Parathyroid adenoma (tissue), 2 donors: ENCODE measurements around the gene GRAMD1A.
"Not testable (repeated sequence)": the region's sequence is repeated elsewhere in the genome, so short reads cannot be mapped to it uniquely, and the experiment has no call there.

Source experiments
- H2AFZ ChIP-seq: fragments of 300-600 bp; sonication (generic); one replicate; pipeline ENCODE4 v1.7.0; 2017; ENCODE audit warnings: antibody characterized with exemption, mild to moderate bottlenecking
- H3K27ac ChIP-seq: fragments of 300-600 bp; sonication (generic); one replicate; pipeline ENCODE4 v1.7.0; 2017
- H3K27me3 ChIP-seq: fragments of 300-600 bp; sonication (generic); one replicate; pipeline ENCODE4 v1.7.0; 2017; ENCODE audit warnings: low read length; ENCODE audit not compliant: control insufficient read depth, insufficient read depth
- H3K36me3 ChIP-seq: fragments of 300-600 bp; sonication (generic); one replicate; pipeline ENCODE4 v1.7.0; 2017; ENCODE audit warnings: low read length; ENCODE audit not compliant: control insufficient read depth, insufficient read depth
- H3K4me1 ChIP-seq: fragments of 300-600 bp; sonication (generic); one replicate; pipeline ENCODE4 v1.7.0; 2017; ENCODE audit warnings: control low read depth
- H3K4me2 ChIP-seq: fragments of 300-600 bp; sonication (generic); one replicate; pipeline ENCODE4 v1.7.0; 2017; ENCODE audit warnings: low read length
- H3K4me3 ChIP-seq: fragments of 300-600 bp; sonication (generic); one replicate; pipeline ENCODE4 v1.7.0; 2017; ENCODE audit warnings: low read depth, low read length
- H3K79me2 ChIP-seq: fragments of 300-600 bp; sonication (generic); one replicate; pipeline ENCODE4 v1.7.0; 2017; ENCODE audit warnings: control low read depth
- H3K9ac ChIP-seq: fragments of 300-600 bp; sonication (generic); one replicate; pipeline ENCODE4 v1.7.0; 2017; ENCODE audit warnings: mild to moderate bottlenecking
- H3K9me3 ChIP-seq: fragments of 300-600 bp; sonication (generic); one replicate; pipeline ENCODE4 v1.7.0; 2017; ENCODE audit warnings: low read length; ENCODE audit not compliant: control insufficient read depth
- CTCF ChIP-seq: fragments of 300-600 bp; sonication (generic); IDR thresholded peaks from one replicate; pipeline ENCODE4 v1.7.0; 2017; ENCODE audit warnings: antibody characterized with exemption, mild to moderate bottlenecking
- donor health status: primary hyperparathyroidism.

The GRAMD1A gene

DNA sequence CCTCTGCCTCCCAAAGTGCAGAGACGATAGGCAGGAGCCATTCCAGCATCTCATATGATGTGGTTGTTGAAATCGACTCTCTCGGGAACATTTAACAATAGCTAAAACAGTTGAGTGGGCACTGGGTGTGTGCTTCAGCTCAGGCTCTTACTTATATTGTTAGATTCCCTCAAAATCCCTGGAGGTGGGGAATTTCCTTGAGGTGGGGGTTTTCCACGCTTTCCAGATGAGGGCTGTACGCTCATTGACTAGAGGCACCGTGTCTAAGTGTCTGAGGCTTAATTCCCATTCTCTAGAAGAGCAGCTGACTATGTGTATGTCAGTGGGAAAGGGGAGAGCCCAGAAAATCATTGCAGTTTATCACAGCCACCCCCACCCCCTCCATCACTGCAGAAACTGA lies 10.8 kb upstream of the GRAMD1A start:
- TF ChIP-seq CTCF: no peak
- no peak overlapping the region for H2AFZ ChIP-seq
- H3K9ac ChIP-seq: no peak overlapping the region

DNA sequence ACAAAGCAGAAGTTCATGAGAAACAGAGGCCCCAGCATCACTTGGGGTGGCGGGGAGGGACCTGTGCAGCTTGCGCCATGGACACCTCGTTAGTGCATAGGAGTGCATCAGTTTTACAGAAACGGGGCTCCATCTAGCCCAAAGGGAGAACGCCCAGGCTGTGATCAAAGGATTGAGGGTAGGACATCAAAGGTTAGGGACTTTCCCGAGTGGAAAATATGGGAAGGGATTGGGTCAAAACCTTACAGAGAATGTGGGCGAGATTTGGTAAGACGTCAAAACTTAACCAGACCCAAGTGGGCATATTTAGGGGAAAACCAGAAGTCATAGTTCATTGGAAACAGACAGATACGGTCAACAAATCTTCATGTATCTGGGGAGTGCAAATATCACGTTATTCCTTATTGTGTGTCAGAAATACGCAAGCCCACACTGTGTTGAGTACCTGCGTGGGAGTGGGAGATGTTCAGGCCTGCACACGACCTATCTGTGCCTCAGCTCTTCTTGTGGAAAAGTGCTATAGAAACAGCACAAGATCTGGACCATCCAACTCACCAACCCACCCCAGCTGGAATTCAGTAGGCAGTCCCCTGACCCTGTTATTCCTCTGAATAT lies 9.4 kb upstream of the GRAMD1A start:
- Histone ChIP-seq H3K27me3 (no peaks in the 10 kb centered on the region), H3K27ac (no peak overlapping the region), H3K4me1 (no peaks in the 10 kb centered on the region), H3K9me3 (no peaks in the 10 kb centered on the region), H3K36me3 (no peaks in the 10 kb centered on the region), H3K79me2 (no peaks in the 10 kb centered on the region), H3K9ac (no peak overlapping the region), H3K4me2 (no peak overlapping the region), H3K4me3 (no peak overlapping the region), H2AFZ (no peak overlapping the region)
- TF ChIP-seq CTCF: no peak

More for the DNA sequence above, 10.8 kb upstream of the GRAMD1A start:
- H3K4me2 ChIP-seq: no peak overlapping the region
- no peaks in the 10 kb centered on the region for H3K36me3 ChIP-seq
- no peaks in the 10 kb centered on the region for H3K27me3 ChIP-seq
- H3K4me1 ChIP-seq: no peaks in the 10 kb centered on the region
- H3K79me2 ChIP-seq: no peaks in the 10 kb centered on the region
- no peak overlapping the region for H3K27ac ChIP-seq
- H3K9me3 ChIP-seq: no peaks in the 10 kb centered on the region
- H3K4me3 ChIP-seq: no peak overlapping the region

GRCh38 chr19:34991542-34992333 lies 8.4 kb upstream of the GRAMD1A start:
- Histone ChIP-seq H2AFZ (no peak overlapping the region), H3K79me2 (no peaks in the 10 kb centered on the region), H3K9ac (no peak overlapping the region), H3K27ac (no peak overlapping the region), H3K4me2 (no peak overlapping the region), H3K4me1 (no peaks in the 10 kb centered on the region), H3K36me3 (no peaks in the 10 kb centered on the region), H3K27me3 (no peaks in the 10 kb centered on the region), H3K9me3 (no peaks in the 10 kb centered on the region), H3K4me3 (no peak overlapping the region)
- TF ChIP-seq CTCF: no peak

DNA sequence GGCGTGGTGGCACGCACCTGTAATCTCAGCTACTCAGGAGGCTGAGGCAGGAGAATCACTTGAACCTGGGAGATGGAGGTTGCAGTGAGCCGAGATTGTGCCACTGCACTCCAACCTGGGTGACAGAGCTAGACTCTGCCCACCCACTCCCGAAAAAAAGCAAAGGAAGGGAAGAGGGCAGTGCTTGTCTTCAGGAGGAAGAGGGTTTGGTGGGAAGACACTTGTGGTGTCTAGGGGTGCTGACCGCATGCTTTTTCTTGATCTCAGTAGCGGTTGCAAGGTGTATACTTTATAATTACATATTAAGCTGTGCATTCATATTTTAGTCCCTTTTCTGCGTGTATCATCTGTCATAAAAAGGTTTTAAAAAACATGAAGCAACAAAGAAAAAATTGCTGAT lies 7.5 kb upstream of the GRAMD1A start:
- H3K4me2 ChIP-seq, H2AFZ ChIP-seq, H3K27me3 ChIP-seq, H3K4me1 ChIP-seq, H3K79me2 ChIP-seq, H3K9ac ChIP-seq, H3K9me3 ChIP-seq, H3K4me3 ChIP-seq, H3K27ac ChIP-seq, H3K36me3 ChIP-seq: not testable (repeated sequence)

GRCh38 chr19:34994286-34994642 lies 5.9 kb upstream of the GRAMD1A start:
- H2AFZ ChIP-seq: no peak overlapping the region
- no peak overlapping the region for H3K4me3 ChIP-seq
- H3K27me3 ChIP-seq: no peaks in the 10 kb centered on the region
- H3K27ac ChIP-seq: peak overlapping the region; percentile 56
- H3K79me2 ChIP-seq: no peaks in the 10 kb centered on the region
- H3K4me1 ChIP-seq: peaks cover 4% of the 10 kb centered on the region
- H3K36me3 ChIP-seq: no peaks in the 10 kb centered on the region
- H3K9ac ChIP-seq: no peak overlapping the region
- no peaks in the 10 kb centered on the region for H3K9me3 ChIP-seq
- H3K4me2 ChIP-seq: no peak overlapping the region
- no peak for TF ChIP-seq CTCF
